ENCODE data around the gene MOSPD3. TPM values are rescaled to one million over a fixed set of nuclear protein-coding genes. Genes with fewer than 3 reads are reported as not detected.

The MOSPD3 gene
- total and polyA plus RNA-seq, 10 of the 15 experiments (the other 5 are each of a cell fraction or from before 2014, with no cell fraction given) = 0.61 to 13.6 (median 4.1) TPM

- TF ChIP-seq, protein P1, sequence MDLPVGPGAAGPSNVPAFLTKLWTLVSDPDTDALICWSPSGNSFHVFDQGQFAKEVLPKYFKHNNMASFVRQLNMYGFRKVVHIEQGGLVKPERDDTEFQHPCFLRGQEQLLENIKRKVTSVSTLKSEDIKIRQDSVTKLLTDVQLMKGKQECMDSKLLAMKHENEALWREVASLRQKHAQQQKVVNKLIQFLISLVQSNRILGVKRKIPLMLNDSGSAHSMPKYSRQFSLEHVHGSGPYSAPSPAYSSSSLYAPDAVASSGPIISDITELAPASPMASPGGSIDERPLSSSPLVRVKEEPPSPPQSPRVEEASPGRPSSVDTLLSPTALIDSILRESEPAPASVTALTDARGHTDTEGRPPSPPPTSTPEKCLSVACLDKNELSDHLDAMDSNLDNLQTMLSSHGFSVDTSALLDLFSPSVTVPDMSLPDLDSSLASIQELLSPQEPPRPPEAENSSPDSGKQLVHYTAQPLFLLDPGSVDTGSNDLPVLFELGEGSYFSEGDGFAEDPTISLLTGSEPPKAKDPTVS (IDR thresholded peaks at IDR 0.05; ENCODE audit: low read depth, low read length) = no peak
- TF ChIP-seq SPI1 (IDR thresholded peaks at IDR 0.05; ENCODE audit: borderline replicate concordance, insufficient read depth, low read depth, low read length) = no peak
- no peak for TF ChIP-seq SRF (IDR thresholded peaks at IDR 0.05; ENCODE audit: low read depth in 2 of 2, low read length in 2 of 2)
- no peak for TF ChIP-seq POLR2A (IDR thresholded peaks at IDR 0.05; ENCODE audit: low read depth, low read length)
- no peaks in the 10 kb centered on the region for H4K20me1 ChIP-seq (ENCODE audit: control insufficient read depth, insufficient read depth)
- 0% methylated on average over 3 of the region's 3 CpGs for WGBS (ENCODE audit: insufficient coverage, insufficient replicate concordance, low lambda C conversion rate, missing lambda C conversion rate)
- no peaks in the 10 kb centered on the region for H3K36me3 ChIP-seq (ENCODE audit: control insufficient read depth in 2 of 2, insufficient read depth in 2 of 2, low read length in 1 of 2)
- ChIA-PET CTCF (interaction anchor here (0.9 kb wide), 1 partner anchor 80 kb away, joined by 4 read pairs; the partner anchor contains the start of gene POP7), SMC1A (ENCODE audit: uncharacterized antibody, unreplicated experiment) (interaction anchor here (2.1 kb wide), 1 partner anchor 13 kb away, joined by 6 read pairs; the partner anchor contains the start of gene MOSPD3), RAD21 (ENCODE audit: unreplicated experiment) (no interaction called here), POLR2A (no interaction called here)
- peak overlapping the region; percentile 48; the same call in 1 of the 2 replicates for H3K4me2 ChIP-seq (ENCODE audit: control insufficient read depth, insufficient read depth)
- peaks cover 7% of the 10 kb centered on the region for H3K4me1 ChIP-seq (ENCODE audit: control insufficient read depth, insufficient read depth, low read length)
- H3K4me3 ChIP-seq = peak overlapping the region; percentile 54; the same call in 1 of the 2 replicates
- no peaks in the 10 kb centered on the region for H3K79me2 ChIP-seq (ENCODE audit: control insufficient read depth, insufficient read depth, low read length)
- DNase-seq (ENCODE audit: low read depth, low spot score) (no peak), FAIRE-seq (no peak), ATAC-seq (no peak)
- no peaks in the 10 kb centered on the region; a peak in 1 of 4 replicates for H3K27me3 ChIP-seq (replicated peaks in 1 of 2; ENCODE audit: control insufficient read depth in 2 of 2, insufficient read depth in 2 of 2, low read length in 1 of 2)
- in situ Hi-C loops (cut with MboI) (no loop called here), intact Hi-C loops (cut with micrococcal nuclease; ENCODE audit: unreplicated experiment) (no loop called here)
- H3K9ac ChIP-seq (ENCODE audit: control insufficient read depth, insufficient read depth, low read length) = no peak overlapping the region
- BruUV-seq (replicated peaks) = no TSS peak
- H2AFZ ChIP-seq (ENCODE audit: control insufficient read depth, low read depth, low read length) = no peak overlapping the region
- H3K9me3 ChIP-seq (replicated peaks; ENCODE audit: control insufficient read depth, insufficient read depth, low read length) = no peaks in the 10 kb centered on the region
- H3K27ac ChIP-seq (ENCODE audit: control insufficient read depth, insufficient read depth) = no peak overlapping the region
These were observed 13.7 kb downstream of the MOSPD3 start for GRCh38 chr7:100626055-100626454.
